HG02885 (cell line): ENCODE results near the gene AUTS2.

ENCODE experiments used
- ATAC-seq: cut with Tn5 transposase; IDR thresholded peaks from one replicate; pipeline ENCODE4 v1.9.1; 2021; ENCODE audit warnings: mild to moderate bottlenecking; ENCODE audit not compliant: unreplicated experiment, poor library complexity

AUTS2 gene

DNA sequence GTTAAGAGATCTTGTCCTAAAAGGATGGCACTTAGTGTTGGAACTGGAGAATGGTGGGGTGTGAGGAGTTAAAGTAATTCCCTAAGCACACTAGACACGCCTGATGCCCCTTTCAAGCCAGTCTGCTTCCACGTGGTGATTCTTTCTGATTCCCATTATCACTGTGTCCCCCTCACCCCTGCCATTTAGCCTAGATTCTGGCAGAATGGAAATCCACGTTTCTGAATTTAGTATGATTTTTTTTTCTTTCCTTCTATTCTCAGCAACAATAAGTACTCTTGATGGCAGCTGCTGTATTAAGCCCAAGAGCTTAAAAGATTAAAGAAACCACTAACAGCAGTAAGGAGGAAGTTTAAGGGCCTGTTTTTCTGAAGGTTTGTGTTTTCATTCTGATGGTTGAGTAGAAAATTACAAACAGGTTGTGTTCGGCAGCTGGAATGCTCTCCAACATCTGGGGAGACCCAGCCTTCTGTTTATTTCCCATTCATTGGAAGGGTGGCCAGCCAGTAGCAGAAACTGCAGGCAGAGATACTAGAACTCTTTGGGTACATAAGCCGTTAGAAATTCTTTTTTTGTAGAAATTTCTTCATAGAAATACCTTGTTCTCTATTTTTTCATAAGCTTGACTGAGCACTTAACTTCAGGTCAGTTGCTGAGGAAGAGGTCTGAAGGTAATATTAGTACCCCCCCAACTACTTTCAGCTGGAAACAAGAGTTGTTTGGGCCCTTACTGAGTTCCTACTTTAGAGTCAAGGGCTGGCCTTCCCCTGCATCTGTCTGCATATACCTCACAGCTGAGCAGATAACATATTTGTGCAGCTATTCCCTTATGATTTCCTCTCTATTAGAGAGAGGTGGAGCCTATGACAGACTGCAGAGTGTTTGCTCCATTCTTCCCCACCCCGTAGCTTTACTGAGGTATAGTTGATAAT is 355.1 kb downstream of the AUTS2 start:
- ATAC-seq, result no peak

DNA sequence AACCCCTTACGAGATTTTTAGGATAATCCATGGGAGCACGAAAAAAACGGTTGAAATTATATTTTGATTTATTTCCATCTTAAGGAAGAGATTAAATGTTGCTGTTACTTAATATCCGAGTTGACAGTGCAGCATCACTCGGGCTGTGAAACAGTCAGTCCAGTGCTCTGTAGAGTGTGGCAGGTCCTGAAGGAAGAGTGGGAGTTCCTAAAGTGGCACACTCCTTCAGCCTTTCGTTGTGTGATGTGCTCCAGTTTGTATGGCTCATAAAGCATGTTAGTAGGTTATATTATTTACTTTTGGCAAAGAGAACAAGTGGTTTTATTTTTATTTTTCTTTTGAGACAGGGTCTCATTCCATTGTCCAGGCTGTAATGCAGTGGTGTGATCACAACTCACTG is 358.3 kb downstream of the AUTS2 start:
- ATAC-seq, result no peak

DNA sequence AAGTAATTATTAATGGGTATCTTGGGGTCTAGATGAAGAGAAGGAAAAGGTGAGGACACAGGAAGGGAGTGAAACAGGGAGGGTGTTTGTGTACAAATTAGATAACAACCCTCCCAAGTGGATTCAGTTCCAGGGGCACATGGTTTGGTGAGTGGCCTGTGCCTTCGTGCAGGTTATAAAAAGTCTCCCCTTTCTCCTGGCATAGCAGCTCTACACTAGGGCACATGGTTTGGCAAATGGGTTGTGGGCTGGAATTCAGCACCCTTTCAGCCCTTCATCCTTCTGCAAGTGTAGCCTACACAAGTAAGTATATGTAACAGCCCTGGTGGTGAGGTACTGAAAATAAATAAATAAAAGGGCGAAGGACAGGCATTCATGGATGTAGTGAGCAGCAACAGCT is 359.4 kb downstream of the AUTS2 start:
- no peak for ATAC-seq

DNA sequence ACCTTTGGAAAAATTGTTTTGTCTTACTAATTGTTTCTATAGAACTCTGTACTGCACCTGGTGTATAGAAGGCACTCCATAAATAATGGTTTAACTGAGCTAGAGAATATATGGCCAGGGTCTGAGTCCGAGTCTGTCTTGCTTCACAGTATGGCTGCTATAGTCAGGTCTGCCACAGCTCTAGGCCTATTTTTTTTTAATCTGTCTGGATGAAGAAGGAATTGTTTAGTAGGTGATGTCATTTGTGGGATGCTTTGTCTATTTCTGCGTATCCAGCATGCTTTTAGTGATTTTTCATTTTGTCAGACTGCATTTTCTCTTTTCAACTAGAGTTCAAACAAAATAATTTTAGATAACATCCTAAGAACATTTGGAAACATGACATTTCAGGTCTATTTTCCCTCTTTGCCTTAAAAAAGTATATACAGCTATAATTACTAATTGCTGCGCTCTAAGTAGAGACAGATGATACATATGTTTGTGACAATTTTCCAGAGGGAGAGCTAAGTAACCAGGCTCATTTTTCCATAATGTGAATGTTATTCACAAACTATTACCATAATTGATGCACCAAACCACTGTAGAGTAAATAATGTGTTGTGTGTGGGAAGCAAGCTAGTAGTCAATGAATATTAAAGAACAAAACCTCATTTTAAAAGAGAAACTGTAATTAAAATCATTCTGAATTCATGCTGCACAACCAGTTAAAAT is 361.7 kb downstream of the AUTS2 start:
- ATAC-seq, result no peak

DNA sequence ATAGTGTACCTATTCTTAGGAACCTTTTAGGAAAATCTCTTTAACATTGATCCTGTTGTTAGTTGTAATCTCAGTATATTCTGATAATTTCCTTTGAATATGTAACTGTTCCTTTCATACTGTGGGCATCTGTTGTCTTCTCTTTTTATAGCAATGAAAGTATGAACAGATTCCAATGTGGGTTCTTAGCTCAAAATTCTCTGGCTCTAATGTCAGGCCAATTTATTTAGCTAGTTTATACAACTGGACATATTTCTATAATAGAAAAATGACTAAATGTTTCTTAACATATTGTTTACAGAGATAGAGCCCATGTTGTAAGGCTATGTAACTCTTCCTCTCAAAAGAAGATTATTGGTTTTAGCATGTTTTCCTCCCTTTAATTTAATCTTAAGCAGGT is 363.2 kb downstream of the AUTS2 start:
- no peak for ATAC-seq

DNA sequence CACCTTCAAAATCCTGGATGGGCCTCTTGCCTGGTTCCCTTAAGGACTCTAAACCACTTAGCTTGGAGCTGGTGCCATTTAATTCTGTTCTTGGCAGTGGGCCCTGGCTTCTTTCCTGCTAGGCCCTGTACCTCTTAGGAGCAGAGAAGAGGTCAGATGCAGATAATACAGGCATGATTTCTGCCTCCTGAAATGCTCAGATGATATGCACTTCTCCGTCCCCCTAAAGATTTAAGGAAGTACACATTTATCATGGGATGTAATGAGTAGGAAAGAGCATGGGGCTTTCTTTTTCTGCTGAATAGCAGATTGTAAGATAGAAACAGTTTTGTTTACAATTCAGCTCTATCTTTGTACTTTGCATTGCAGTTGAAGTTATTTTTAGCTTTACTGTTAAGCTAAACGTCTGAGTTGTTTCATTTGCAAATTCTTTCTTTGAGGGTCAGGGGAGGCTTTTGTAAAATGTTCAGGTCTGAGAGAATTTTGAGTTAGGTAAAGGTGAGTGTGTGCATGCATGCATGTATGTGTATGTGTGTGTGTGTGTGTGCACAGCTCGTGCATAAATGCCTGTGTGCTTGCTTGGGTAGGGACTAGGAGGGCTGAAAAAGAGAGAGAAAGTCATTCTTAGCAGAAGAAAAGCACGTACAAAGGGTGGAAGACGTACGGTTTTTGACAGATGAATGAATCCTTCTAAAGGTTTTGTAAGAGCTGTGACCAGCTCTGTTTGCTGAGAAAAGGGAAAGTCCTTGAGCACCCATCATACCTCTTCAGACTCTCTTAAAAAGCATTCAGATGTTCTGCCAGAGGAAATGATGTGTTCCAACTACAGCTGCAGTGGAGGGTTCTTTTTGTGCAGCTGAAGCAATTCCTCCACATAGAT is 364.2 kb downstream of the AUTS2 start:
- no peak for ATAC-seq

DNA sequence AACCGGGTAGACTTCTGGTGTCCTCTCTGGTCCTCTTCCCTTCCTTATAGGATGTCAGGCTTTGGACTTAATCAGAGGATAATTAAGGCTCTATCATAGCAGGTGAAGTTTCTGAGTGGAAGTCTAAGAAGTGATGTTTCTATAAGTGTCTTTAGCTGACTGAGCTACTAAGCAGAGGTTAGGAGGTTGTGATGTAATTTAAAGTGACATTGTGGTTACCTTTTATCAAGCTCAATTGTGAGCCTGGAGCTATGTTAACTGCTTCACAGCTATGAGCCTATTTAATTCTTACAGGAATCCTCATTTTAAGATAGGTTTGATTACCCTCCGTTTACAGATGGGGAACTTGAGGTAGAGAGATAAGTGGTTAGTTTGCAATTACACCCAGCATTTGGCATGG is 365.1 kb downstream of the AUTS2 start:
- no peak for ATAC-seq

DNA sequence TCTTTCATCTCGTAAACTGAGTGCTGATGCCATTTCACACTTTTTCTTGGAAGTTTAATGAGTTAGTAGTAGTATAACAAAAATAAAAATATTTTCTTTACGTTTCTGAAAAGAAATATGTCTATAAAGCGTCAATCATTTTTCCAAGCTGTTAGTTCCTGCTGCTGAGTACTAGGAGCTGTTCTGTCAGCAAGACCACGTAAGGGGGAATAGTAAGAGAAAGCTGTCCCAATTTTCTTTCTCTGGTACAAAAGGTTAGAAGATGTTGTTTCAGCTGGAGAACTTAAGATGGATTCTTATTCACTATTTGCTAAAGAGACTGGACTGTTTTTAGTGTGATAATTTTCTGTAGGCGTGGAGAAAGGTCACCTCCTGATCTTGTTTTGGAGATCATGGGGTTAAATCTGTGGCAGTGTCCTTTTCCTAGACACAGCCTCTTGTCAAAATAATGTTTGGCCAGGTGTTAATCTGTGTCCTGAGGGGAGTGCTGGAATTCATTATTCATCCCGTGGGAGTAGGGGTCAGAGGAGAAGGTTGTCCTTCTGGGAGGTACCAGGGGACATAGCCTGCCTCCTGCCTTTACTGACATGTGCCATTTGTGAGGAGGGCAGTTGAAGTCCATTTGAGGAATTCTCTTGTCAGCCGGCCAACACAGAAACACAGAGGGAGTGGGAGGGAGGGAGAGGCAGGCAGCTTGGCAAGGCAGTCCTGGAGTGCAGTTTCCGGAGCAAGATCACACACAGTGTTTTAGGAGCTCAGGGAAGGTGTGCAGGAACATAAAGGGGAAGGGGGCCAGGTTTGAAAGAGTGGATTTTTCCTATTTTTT is 368.7 kb downstream of the AUTS2 start:
- ATAC-seq, result no peak

DNA sequence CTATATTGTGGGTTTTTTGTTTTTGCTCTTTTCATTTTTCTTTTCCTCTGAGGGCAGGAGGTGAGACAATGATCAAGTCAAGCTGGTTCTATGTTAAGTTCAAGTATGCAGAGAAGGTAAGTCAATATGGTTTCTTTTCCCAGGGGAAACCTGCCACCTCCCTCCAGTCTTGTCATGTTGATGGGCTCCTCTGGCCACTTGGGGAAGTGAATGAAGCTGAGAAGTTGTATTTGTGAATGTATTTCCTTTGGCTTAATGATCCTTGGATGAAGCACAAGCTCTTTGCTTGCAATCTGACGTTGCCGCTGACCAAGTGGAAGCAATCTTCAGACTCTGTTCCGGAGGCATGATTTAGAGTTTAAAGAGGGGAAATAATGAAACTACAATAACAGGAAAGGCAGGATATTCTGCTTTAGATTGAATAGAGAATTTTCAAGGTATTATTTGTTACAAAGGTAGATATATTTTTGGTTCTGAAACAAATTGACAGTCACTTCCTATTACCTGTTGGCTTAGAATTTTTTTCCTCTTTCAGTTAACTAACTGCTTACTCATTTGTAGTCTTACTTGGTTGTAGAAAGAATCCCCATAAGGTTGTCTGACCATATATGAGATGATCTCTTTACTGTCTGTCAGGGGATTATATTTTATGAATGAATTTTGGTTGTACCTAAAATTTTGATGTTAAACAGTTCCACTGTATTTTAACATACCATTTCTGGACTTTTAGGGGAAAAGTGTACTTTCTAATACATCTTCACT is 369.6 kb downstream of the AUTS2 start:
- ATAC-seq, result no peak

DNA sequence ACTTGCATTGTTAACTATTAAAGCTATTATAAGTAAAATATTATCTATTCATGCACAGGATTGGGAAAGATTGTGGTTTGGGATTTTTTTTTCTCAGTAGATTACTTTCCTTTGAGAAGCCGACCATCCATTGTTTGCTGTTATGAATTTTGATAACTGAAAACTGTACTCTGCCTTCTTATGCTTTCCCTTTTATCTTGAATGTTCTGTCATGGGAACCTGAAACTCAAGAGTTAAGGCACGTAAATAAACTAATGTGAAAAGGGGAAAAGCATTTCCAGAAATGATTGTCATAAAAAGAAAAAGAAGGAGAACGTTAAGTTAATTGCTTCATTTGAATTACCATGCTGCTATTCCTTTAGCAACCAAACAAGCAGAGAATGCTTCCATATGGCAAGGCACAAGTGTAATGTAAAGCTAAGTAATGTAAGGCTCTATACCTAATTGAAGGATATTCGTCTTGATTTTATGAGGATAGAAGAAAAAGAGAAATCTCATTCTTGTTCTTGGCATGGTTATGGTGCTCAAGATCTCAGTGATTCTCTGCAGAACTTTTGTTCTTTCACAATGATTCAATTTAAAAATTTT is 370.8 kb downstream of the AUTS2 start:
- ATAC-seq, result no peak

DNA sequence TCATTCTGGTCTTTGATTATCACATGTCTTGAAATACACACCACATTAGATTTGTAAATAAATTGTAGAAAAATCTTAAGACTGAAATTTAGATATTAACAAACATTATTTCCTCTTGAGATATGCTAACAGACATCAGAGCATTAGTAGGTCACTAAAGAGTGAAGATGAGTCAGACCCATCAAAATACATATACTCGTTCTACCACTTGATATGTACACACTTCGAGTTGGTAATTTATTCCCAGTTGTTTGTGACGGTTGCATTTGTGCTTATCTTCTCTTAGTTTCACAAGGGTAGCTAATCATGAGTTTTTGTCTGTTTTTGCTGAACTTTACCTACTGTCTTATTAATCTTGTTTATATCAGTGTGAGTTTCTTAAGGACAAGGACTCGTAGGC is 383.4 kb downstream of the AUTS2 start:
- no peak for ATAC-seq

DNA sequence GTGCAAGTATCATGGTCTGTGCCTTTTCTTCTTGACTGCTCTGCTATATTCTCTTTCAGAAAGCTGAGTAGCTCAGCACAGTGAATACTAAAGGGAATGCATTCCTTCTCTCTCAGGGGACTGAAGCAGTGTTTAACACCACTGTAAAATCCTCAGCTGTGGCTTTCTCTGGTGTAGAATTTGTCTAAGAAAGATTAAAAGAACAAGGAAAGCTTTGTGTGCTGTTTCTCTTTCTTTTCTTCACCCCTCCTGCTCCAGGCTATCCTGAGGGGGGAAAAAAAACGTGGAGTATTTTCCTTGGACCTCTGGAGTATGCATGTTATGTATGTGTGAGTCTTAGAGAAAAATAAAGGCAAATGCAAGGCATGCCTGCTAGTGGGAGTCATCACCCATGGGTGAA is 383.9 kb downstream of the AUTS2 start:
- no peak for ATAC-seq

DNA sequence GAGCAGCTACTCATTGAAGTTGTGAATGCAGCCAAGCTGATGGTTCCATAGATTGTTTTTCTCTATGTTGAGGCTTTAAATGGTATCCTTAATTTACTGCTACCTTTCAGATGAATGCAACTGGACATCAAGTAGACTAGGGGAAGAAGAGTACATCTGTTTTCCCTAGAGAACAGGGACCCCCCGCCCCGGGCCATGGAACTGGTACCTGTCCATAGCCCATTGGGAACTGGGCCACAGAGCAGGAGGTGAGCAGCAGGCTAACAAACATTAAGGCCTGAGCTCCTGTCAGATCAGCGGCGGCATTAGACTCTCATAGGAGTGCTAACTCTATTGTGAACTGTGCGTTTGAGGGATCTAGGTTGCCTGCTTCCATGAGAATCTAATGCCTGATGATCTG is 391.3 kb downstream of the AUTS2 start:
- no peak for ATAC-seq

DNA sequence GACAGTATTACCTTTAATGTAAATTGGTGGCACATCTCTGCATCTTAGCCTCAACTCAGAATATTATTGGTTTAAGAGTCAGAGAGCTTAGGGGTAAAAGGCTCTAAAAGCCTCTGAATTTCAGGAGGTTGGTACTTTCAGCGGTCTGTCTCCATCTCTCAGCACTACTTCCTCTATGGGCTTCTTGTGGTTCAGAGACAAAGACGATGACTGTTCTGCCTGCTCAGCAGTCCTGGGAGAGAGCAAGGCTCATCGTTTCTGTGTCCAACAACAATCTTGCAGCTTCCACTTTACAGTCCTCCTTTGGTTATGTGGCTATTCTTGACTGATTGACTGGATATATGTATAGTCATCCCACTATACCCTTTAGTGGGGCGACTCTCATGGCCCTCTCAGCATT is 394.7 kb downstream of the AUTS2 start:
- ATAC-seq, result peak; percentile 60

DNA sequence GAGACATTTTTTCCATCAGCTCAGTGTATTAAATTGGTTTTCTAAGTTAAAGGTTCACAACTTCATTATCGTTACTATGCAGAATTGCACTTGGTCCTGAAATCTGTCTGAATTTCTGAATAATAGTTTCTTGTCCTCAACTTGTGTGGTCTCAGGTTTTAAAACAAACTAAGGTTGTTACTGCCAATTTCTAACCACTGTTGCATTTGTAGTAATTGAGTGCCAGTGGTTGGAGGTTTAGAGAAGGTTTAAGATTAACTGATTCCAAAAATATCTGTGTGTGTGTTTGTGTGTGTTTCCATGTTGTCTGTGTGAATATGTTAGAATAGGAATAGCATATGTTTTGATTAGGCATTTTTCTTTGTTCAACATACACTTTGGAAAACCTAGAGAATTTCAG is 395.9 kb downstream of the AUTS2 start:
- no peak for ATAC-seq

DNA sequence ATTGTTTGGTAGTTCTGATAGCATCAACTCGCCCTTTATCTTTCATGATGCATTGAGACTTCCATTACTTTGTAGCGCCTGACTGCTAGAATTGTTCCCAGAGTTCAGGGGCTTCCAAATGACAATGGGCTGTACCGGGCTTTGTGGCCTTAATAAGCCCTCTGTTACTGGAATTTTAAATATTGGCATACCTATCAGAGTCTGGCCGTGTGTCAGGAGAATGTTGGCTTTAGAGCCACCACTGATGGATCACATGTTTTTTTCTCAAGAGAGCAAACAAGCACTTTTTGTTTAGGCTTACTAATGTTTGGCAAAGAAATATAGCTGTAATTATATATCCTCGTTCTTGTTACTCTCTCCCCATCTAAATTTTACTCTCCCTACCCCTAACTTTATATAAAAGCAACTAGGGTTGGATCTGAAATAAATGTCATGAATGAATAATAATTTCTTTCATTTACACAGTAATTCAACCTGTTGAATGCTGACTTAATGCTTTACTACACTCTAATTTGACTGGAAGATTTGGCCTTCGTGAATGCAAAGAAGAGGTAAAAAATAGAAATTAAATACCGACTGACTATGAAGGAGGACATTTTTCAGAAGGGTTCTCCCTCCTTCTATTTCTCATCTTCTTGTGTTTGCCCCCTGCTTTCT is 396.7 kb downstream of the AUTS2 start:
- no peak for ATAC-seq

DNA sequence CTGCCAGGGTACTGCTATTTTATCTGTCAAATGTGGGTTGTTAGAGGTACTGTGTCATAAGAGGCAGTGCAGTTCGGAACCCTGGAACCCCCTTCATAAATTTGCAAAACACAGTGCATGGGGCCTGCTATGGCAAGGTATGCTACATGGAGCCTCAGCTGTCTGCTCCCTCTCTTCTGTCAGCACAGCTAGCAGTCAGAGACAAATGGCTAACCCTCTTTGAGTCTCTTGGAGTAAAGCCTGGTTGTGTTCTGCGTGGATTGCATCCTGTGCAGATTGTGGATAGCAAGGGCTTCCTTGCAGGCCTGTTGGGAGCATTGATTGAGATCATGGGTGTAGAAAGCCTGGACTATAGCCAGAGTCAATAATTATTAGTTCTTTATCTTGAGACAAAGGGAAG is 397.8 kb downstream of the AUTS2 start:
- ATAC-seq, result no peak

DNA sequence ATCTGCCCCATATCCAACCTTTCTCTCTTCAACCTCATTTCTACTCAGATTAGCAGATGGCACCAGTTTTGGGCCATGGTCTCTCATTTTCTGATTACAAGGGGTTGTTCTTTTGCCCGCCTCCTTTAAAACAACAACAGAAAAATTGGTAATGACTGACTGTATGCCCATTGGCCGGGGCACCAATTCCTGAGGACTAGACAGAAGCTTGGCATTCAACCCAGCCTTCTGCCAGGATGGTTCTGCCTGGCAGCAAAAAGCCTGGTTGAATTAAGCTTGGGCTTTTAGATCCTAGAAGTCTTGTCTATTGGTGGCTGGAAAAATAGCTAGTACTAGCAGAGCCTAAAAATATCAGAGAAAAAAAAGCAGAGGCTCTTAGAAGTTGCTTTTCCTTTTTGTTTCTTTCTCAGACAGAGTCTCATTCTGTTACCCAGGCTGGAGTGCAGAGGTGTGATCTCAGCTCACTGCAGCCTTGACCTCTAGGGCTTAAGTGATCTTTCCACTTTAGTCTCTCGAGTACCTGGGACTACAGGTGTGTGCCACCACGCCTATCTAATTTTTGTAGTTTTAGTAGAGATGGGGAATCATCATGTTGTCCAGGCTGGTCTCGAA is 402.6 kb downstream of the AUTS2 start:
- no peak for ATAC-seq
